ENCODE measurements around the gene PABPN1. TPM values are rescaled to one million over a fixed set of nuclear protein-coding genes. Genes with fewer than 3 reads are reported as not detected.

Gene PABPN1
- total and polyA plus RNA-seq, 2 of the 13 experiments (the other 11 are each of a cell fraction or from before 2014, with no cell fraction given) = 233 to 524 TPM

- TF ChIP-seq ZNF260 (CRISPR knock-in tag; IDR thresholded peaks at IDR 0.05; ENCODE audit: borderline replicate concordance, low read depth) (no peak), SMYD3 (CRISPR knock-in tag; IDR thresholded peaks at IDR 0.05) (no peak), ATM (IDR thresholded peaks at IDR 0.05; ENCODE audit: borderline replicate concordance) (0 out of 2 replicates have a peak, but pooled peaks have one; percentile 57), ZFX (CRISPR knock-in tag; IDR thresholded peaks at IDR 0.05; ENCODE audit: low read depth) (peak; percentile 38; the same call in 1 of the 2 replicates), CENPX (CRISPR knock-in tag; IDR thresholded peaks at IDR 0.05) (no peak), THAP9 (CRISPR knock-in tag; IDR thresholded peaks at IDR 0.05; ENCODE audit: borderline replicate concordance) (peak; percentile 1; the same call in 1 of the 2 replicates), SSRP1 (CRISPR knock-in tag; IDR thresholded peaks at IDR 0.05) (no peak), GTF2F1 (IDR thresholded peaks at IDR 0.05; ENCODE audit: low read length) (no peak), SAFB2 (CRISPR knock-in tag; IDR thresholded peaks at IDR 0.05; ENCODE audit: borderline replicate concordance, low read depth) (no peak), MTF1 (CRISPR knock-in tag; IDR thresholded peaks at IDR 0.05) (no peak), FIP1L1 (IDR thresholded peaks at IDR 0.05; ENCODE audit: borderline replicate concordance, insufficient read depth, low read depth, low read length) (no peak), TFDP2 (CRISPR knock-in tag; IDR thresholded peaks at IDR 0.05) (no peak), ZNF766 (CRISPR knock-in tag; IDR thresholded peaks at IDR 0.05; ENCODE audit: borderline replicate concordance) (no peak), ZNF350 (CRISPR knock-in tag; IDR thresholded peaks at IDR 0.05; ENCODE audit: borderline replicate concordance, low read depth) (0 out of 2 replicates have a peak, but pooled peaks have one; percentile 6), LRRFIP1 (CRISPR knock-in tag; conservative IDR thresholded peaks at IDR 0.05) (no peak), BORCS8-MEF2B (CRISPR knock-in tag; IDR thresholded peaks at IDR 0.05) (no peak), ZNF564 (CRISPR knock-in tag; IDR thresholded peaks at IDR 0.05) (no peak), TARDBP (CRISPR knock-in tag; IDR thresholded peaks at IDR 0.05) (0 out of 2 replicates have a peak, but pooled peaks have one; percentile 23), HOXA3 (CRISPR knock-in tag; IDR thresholded peaks at IDR 0.05) (no peak), POLR2G (IDR thresholded peaks at IDR 0.05; ENCODE audit: low read depth, low read length) (no peak), ZNF563 (CRISPR knock-in tag; IDR thresholded peaks at IDR 0.05) (0 out of 2 replicates have a peak, but pooled peaks have one; percentile 36), ZKSCAN8 (CRISPR knock-in tag; IDR thresholded peaks at IDR 0.05; ENCODE audit: borderline replicate concordance) (no peak), POGZ (CRISPR knock-in tag; IDR thresholded peaks at IDR 0.05) (no peak), ZFP37 (CRISPR knock-in tag; IDR thresholded peaks at IDR 0.05; ENCODE audit: borderline replicate concordance) (no peak), ZBTB42 (CRISPR knock-in tag; IDR thresholded peaks at IDR 0.05) (no peak)
Measured at GRCh38 chr14:23358553-23359166, 37.4 kb downstream of the PABPN1 start (continued).
